GM21367 (cell line): ENCODE results near the gene INO80E.
"Not testable (repeated sequence)": the region's sequence is repeated elsewhere in the genome, so short reads cannot be mapped to it uniquely, and the experiment has no call there.

Source experiments
- ATAC-seq: cut with Tn5 transposase; IDR thresholded peaks from one replicate; pipeline ENCODE4 v1.9.1; 2021; ENCODE audit not compliant: unreplicated experiment

The INO80E gene

DNA sequence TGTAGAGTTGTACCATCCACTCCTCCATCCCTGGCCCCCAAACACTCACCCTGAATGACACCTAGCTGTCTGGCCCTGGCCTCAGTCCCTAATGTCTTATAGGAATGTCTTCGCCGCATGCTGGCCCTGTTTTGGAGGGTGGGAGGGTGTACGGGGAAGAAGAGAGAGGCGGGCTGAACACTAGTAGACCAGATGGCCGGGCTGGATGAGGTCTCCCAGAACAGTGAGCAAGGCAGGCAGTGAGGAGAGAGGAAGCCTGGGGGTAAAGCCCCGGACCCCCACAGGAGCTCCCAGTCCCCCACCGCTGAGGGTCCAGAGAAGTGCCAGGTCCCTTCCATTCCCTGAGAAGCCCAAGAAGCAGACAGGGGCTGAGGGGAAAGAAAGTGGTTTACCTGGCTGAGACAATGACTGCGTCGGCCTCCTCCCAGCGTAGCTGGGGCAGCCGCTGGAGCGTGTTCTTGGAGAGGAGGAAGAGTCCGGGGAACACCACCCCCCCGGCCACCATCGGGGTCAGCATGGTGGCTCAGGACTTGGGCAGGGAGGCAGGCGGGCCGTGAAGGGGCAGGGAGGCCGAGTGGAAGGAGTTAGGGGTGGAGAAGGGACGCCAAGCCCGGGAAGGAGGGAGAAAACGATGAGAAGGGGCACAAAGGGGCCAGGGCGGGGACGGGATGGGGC is 34.1 kb downstream of the INO80E start:
- ATAC-seq, result no peak

DNA sequence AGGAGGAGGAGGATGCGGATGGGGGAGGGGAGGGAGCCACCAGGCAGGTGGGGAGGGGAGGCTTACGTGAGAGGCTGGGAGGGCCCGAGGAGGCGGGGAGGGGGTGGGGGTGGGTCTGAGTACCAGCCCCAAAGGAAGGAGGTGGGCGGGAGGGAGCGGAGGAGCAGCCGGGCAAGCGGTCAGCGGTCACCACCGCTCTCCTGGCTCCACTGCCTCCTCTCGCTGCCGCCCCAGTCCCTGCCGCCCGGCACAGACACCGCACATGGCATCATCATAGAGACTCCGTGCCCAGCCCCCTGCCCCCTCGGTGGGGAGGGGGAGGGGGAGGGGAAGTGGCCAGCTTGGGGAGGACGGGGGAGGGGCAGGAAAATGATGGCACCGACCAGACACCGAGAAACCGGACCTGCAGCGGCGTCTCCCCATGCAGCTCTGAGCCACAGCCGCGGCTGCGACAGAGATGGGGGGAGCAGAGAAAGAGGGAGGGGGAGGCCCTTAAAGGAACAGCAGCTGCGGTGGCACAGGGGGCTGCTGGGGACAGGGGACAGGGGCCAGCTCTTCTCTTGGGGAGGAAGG is 34.9 kb downstream of the INO80E start, which contains the start of gene TLCD3B:
TLCD3B (minus strand) TSS at position 431 of the 573 bp plus-strand sequence. CDS start 744 bp downstream, outside the sequence.
- no peak for ATAC-seq

DNA sequence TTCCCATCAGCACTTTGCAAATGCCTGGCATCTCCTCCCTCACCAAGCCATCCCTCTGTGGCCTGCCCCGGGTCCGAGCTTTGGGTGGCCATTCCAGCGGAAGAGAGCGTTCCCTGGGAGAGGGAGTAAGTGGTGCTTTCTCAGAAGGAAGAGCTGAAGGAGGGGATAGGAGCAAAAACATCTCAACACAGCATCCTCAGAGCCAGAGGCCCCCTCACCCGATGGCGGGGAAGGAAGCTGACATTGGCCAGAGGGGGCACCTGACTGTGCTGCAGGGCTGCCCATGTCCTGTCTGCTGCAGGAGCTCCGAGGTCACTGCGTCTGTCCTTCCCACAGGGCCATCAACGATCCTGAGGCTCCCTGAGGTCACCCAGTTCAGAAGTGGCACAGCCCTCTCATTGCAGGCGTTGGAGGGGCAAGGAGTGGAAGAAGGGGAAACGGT is 35.5 kb downstream of the INO80E start:
- ATAC-seq, result no peak

DNA sequence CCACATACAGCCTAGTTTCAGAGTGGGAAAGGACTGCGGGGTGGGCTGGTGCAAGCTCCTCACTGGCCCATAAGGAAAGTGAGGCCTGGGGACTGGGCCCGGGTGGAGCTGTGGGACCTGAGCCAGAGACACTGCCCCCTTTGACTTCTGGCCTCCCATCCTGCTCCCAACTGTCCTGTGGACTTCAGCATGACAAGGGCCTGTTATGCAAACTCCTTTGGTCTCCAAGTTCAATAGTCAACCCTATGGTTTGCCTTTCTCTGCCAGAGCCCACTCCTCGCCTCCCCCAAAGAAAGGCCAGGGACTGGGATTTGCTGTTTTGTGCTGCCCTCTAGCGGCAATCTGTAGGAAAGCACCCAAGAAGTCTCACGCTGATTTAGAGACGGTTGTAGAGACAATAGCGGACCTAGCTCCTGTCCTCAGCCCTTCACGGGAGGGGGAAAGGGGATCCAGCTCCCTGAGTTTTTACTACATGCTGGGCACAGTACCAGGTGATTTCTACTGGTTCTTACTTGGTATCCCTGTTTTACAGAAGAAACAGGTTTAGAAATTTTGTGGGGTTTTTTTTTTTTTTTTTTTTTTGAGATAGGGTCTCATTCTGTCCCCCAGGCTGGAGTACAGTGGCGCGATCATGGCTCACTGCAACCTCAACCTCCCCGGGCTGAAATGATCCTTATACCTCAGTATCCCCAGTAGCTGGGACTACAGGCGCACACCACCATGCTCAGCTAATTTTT is 36.2 kb downstream of the INO80E start:
- ATAC-seq, result no peak

DNA sequence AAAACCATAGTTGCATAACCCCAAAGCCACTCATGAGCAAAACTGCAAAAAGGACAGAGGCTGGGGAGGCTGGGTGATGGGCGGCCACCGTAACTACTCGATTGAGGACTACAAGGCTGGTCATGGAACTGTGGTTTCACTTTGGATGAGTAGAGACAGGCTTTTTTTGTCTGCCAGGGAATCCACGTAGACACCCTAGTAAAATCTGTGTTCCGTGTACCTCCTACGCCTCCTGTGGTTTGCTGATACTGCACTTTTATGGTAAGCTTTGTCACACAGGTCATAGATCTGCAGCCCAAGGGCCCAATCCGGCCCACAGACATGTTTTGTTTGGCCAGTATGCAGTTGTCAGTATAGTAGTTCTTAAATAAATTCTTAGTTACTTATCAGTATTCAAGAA is 37.2 kb downstream of the INO80E start:
- ATAC-seq, result no peak

DNA sequence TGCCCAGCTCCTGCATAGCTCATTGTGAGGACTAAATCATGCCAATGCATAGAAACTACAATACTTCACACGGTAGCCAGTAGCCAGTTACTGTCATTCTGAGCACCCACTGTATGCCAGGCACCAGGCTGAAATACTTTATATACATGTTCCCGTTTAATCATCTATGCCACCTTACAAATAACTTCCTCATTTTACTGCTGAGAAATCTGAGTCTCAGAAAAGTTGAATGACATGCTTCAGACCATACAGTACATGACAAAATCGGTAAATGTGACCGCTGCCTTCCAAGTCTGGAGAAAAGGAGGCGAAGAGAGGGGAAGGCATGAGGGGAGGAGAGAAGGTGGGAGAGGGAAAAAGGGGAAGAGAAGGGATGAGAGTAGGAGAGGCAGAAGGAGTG is 44.2 kb downstream of the INO80E start:
- ATAC-seq, result no peak

DNA sequence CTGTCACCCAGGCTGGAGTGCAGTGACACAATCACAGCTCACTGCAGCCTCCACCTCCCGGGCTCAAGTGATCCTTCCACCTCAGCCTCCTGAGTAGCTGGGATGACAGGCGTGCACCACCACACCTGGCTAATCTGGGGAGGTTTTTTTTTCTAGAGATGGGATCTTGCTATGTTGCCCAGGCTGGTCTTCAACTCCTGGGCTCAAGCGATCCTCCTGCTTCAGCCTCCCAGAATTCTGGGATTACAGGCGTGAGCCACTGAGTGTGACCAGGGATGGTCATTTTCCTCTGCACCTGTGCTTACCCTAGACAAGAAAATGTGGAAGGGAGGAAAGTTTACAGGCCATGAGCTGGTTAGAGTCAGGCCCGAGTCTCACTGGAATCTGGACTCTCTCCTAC is 44.6 kb downstream of the INO80E start:
- not testable (repeated sequence) for ATAC-seq

DNA sequence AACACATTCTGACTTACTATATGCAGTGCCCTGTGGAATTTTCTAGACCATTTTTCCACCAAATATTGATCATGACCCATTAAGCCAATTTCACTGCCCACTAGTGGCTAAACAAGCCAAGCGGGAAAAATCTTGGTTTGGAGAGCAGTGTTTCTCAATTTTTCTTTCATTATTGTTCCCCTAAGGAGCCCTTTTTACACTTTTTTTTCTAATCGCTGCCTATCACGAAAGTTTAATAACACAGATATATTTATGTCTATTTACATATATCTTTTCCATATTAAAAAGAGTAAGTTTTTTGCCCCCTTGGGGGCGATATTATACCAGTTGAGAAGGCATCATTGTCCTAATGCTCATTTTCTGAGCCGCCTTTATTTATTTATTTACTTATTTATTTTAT is 45.8 kb downstream of the INO80E start:
- ATAC-seq, result no peak

DNA sequence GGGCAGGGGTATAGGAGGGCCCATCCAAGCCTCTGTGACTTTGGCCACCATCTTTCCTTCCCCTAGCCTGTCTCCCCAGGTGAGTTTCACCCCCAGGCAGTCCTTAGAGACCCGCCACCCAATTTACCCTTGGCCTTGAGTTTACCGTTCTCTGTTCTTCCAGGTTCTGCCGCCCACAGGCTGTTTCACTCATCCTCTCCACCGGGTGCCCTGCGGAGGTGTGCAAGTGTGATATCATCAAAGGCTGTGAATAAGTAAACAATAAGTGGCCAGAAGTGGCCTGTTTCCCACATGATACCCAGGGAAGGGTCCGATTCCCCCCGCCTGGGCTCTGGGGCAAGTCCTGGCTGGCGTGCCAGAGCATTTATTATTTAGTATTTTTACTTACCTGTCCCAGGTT is 50.1 kb downstream of the INO80E start:
- ATAC-seq, result no peak

DNA sequence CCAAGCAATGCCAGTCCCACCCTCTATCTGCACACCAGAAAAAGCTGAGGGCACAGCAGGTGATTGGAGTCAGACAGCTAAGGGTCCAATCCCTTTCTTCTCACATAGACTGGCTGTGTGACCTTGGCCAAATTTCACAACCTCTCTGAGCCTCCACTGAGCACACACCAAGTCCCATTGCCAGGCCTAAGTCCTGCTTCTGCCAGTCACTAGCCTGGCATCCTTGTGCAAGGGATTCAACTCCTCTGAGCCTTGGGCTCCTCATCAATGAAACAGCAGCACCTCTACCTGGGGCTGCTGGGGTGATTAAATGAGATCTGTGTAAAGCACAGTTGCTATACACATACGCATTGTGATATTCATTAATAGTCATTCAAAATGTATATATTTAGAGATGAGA is 50.5 kb downstream of the INO80E start:
- no peak for ATAC-seq

DNA sequence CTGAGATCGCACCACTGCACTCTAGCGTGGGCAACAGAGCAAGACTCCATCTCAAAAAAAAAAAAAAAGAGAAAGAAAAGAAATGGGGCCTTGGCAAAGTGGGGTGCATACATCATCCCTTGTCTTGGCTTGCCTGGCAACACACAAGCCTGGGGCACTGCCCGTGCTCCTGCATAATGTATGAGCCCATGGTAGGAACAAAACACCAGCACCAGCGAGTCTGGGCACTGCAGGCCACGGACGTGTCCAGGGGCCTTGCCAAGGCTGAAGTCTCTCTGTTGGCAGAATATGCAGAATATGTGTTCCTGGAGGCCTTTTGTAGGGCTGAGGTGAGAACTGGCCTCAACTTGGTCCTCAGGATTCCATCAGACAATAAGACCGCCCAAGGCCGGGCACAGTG is 53.8 kb downstream of the INO80E start:
- no peak for ATAC-seq

DNA sequence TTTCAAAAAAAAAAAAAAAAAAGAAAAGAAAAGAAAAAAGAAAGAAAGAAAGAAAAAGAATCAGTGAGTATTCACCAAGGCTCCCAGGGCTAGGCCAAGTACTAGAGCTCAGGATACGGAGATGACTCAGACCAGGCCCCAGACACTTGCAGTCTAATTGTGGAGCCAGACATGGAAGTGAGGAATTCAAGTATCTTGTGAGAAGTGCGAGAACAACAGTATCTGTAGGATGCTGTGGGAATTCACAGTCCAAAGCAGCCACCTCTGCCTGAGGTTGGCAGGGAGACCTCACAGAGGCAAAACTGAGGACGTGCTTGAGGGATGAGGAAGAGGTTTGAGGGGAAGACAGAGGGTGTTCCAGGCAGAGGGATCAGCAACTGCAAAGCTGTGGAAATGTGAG is 55.5 kb downstream of the INO80E start:
- ATAC-seq, result no peak

DNA sequence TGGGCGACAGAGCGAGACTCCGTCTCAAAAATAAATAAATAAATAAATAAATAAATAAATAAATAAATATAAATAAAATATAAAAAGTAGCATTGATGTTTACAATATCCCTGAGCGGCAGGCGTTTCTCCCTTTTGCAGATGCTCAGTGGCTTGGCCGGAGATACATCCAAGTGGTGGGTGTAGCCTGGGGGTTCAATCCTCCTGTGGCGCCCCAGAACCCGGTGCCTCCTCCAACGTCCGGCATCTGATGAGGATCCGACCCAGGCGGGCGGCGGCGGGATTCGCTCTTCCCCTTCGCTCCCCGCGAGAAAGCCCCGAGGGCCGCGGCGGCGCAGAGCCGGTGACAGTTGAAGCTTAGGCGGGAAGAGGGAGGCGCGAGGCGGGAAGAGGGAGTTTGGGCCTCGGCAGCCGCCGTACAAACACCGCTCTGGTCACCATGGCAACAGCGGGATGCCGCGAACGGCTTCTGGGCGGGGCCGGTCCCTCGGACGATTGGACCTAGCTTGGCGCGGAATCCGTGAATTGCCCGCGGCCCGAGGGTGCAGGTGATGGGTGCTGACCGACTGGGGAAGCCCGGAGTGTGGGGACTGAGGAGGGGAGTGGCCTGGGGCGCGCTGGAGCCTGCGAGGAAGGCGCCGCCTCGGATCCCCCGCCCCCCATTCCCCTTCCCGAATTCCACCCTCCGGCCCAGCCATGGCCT is 56.8 kb downstream of the INO80E start:
- ATAC-seq, result no peak

DNA sequence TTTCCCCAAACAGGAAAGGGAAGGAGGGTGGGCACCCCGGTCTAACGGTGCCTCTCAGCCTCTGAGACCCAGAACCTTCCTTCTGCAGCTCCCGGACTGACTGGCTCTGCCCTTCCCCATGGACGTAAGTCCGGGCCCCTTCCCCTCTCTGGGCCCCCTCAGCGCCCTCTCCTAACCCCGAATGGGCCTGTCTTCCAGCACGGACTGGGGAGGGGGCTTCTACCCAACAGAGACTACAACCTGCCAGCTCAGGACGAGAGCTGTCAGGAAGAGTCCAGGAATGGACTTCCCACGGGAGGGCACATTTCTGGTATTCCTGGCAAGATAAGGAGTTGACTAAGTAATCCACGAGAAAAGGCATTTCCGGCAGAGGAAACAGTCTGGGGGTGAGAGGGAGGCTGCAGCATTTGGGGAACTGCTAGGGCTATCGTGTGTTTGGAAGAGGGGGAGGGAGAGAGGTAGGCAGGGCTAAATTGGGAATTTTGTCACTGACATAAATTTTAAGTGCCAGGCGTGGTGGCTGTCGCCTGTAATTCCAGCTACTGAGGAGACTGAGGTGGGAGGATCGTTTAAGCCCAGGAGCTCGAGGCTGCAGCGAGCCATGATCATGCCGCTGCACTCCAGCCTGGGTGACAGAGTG is 57.5 kb downstream of the INO80E start:
- no peak for ATAC-seq

DNA sequence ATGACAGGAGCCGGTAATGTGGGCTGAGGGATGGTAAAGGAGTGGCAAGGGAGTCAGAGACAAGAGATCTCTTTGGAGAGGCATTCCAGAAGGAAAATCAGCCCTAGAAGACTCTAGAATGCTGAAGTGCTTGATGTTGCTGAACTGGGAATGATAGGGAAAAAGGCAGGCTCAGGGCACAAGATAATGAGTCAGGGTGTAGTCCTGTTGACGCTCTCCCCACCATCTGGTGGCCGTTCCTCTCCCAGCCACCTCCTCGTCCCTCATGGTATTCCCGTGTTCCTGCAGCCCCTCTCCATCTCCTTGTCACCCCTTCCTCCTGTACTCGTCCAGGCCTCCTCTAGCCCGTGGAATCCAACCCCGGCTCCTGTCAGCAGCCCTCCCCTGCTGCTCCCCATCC is 58.4 kb downstream of the INO80E start:
- ATAC-seq, result no peak

DNA sequence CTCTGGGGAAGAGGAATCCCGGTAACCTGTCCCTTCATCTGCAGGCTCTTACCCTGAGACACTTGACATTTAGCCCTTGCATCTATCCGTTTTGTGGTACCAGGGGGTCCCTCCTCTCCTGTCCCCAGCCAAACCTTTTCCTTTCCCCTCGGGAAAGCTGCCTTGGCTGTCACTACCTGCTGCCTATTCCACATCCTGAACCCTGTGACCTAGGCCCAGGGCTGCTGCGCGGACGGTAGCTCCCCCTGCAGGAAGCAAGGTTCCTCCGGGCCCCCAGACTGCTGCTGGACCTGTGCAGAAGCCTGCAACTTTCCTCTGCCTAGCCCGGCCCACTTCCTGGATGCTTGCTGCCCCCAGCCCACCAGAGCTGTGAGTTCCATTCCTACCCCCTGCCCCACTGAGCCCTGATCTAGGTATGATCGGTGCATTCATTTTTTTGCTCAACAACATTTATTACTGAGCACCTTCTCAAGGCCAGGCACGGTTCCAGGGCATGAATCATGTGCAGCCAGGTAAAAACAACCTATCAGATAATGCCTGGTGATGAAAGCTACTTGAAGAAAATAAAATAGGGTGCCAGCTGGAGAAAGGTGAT is 59.0 kb downstream of the INO80E start:
- no peak for ATAC-seq
